MM.1S (cell line): ENCODE data around the gene CLCF1.

Experiments
- DNase-seq: peaks from one replicate; pipeline ENCODE4 v3.0.0-alpha.2; 2015
- H2AFZ ChIP-seq: fragments of 300-600 bp; sonication (generic); 2 replicates; pipeline ENCODE4 v1.6.0; 2016; ENCODE audit warnings: antibody characterized with exemption, low read length
- H3F3A ChIP-seq: fragments of 300-600 bp; sonication (generic); 2 replicates; pipeline ENCODE4 v1.6.1; 2016; ENCODE audit warnings: mild to moderate bottlenecking, antibody characterized with exemption, low read length, moderate library complexity, mixed read lengths; ENCODE audit not compliant: insufficient read depth
- H3K27ac ChIP-seq: fragments of 300-600 bp; sonication (generic); 2 replicates; pipeline ENCODE4 v1.5.1; 2016; ENCODE audit warnings: mild to moderate bottlenecking, low read length
- H3K27me3 ChIP-seq: fragments of 300-600 bp; sonication (generic); replicated peaks from 2 replicates; pipeline ENCODE4 v1.6.0; 2016; ENCODE audit warnings: low read length; ENCODE audit not compliant: insufficient read depth
- H3K36me3 ChIP-seq: fragments of 300-600 bp; sonication (generic); replicated peaks from 2 replicates; pipeline ENCODE4 v1.6.1; 2016; ENCODE audit warnings: mild to moderate bottlenecking, low read length, mixed read lengths; ENCODE audit not compliant: insufficient read depth
- H3K4me1 ChIP-seq: fragments of 300-600 bp; sonication (generic); 2 replicates; pipeline ENCODE4 v1.6.1; 2016; ENCODE audit warnings: low read length, mixed read lengths
- H3K4me2 ChIP-seq: fragments of 300-600 bp; sonication (generic); 2 replicates; pipeline ENCODE4 v1.6.0; 2016; ENCODE audit warnings: low read depth, low read length
- H3K4me3 ChIP-seq: fragments of 300-600 bp; sonication (generic); 2 replicates; pipeline ENCODE4 v1.5.1; 2016; ENCODE audit warnings: low read length, mixed read lengths
- H3K79me2 ChIP-seq: fragments of 300-600 bp; sonication (generic); 2 replicates; pipeline ENCODE4 v1.6.1; 2016; ENCODE audit warnings: mixed run types, low read length, mixed read lengths
- H3K9ac ChIP-seq: fragments of 300-600 bp; sonication (generic); 2 replicates; pipeline ENCODE4 v1.6.1; 2016; ENCODE audit warnings: low read length, mixed read lengths
- H3K9me2 ChIP-seq: fragments of 300-600 bp; sonication (generic); replicated peaks from 2 replicates; pipeline ENCODE4 v1.6.1; 2016; ENCODE audit warnings: mild to moderate bottlenecking, low read length, mixed read lengths; ENCODE audit not compliant: insufficient read depth
- H3K9me3 ChIP-seq: fragments of 300-600 bp; sonication (generic); replicated peaks from 2 replicates; pipeline ENCODE4 v1.6.1; 2016; ENCODE audit warnings: mild to moderate bottlenecking, low read length, mixed read lengths; ENCODE audit not compliant: insufficient read depth
- H4K20me1 ChIP-seq: fragments of 300-600 bp; sonication (generic); 2 replicates; pipeline ENCODE4 v1.6.1; 2016; ENCODE audit warnings: mild to moderate bottlenecking, low read length, moderate library complexity, mixed read lengths; ENCODE audit not compliant: insufficient read depth
- CTCF ChIP-seq: fragments of 300-600 bp; sonication (generic); IDR thresholded peaks from 2 replicates; pipeline ENCODE4 v1.5.1; 2016; ENCODE audit warnings: antibody characterized with exemption, low read length, mixed read lengths
- EZH2 ChIP-seq: fragments of 300-600 bp; sonication (generic); optimal IDR thresholded peaks from 2 replicates; pipeline ENCODE3; 2017; ENCODE audit warnings: low read depth, mild to moderate bottlenecking, antibody characterized with exemption, low read length, mixed read lengths
- EZH2phosphoT487 ChIP-seq: fragments of 300-600 bp; sonication (generic); IDR thresholded peaks from 2 replicates; pipeline ENCODE4 v1.6.1; 2018; ENCODE audit warnings: antibody characterized with exemption, low read length

CLCF1 gene

GRCh38 chr11:67398661-67399563 is 25.5 kb upstream of the CLCF1 start:
- no peak overlapping the region for H3K4me2 ChIP-seq
- H2AFZ ChIP-seq = no peak overlapping the region
- no peak for DNase-seq
- H3K79me2 ChIP-seq = peaks cover 65% of the 10 kb centered on the region
- H3K27me3 ChIP-seq = no peaks in the 10 kb centered on the region
- TF ChIP-seq EZH2phosphoT487 (no peak), CTCF (no peak), EZH2 (no peak)
- no peak overlapping the region for H3K4me3 ChIP-seq
- no peaks in the 10 kb centered on the region for H4K20me1 ChIP-seq
- H3K36me3 ChIP-seq = no peaks in the 10 kb centered on the region
- H3K9me2 ChIP-seq = no peaks in the 10 kb centered on the region
- H3K9ac ChIP-seq = no peak overlapping the region
- no peaks in the 10 kb centered on the region for H3K9me3 ChIP-seq
- H3K27ac ChIP-seq = no peak overlapping the region
- peaks cover 9% of the 10 kb centered on the region; the same call in 1 of the 2 replicates for H3F3A ChIP-seq
- peaks cover 13% of the 10 kb centered on the region; the same call in 1 of the 2 replicates for H3K4me1 ChIP-seq

- peaks cover 16% of the 10 kb centered on the region; the same call in 1 of the 2 replicates for H3K4me1 ChIP-seq
- TF ChIP-seq EZH2 (no peak), CTCF (no peak), EZH2phosphoT487 (no peak)
- H3K36me3 ChIP-seq = no peaks in the 10 kb centered on the region
- no peaks in the 10 kb centered on the region for H4K20me1 ChIP-seq
- peaks cover 73% of the 10 kb centered on the region for H3K79me2 ChIP-seq
- H3K9me3 ChIP-seq = no peaks in the 10 kb centered on the region
- no peak overlapping the region for H3K9ac ChIP-seq
- H3K4me3 ChIP-seq = no peak overlapping the region
- no peaks in the 10 kb centered on the region for H3K27me3 ChIP-seq
- no peak overlapping the region for H3K27ac ChIP-seq
- H3F3A ChIP-seq = peaks cover 9% of the 10 kb centered on the region; the same call in 1 of the 2 replicates
- no peak overlapping the region for H2AFZ ChIP-seq
- DNase-seq = no peak
- H3K9me2 ChIP-seq = no peaks in the 10 kb centered on the region
- no peak overlapping the region for H3K4me2 ChIP-seq
Measured at GRCh38 chr11:67397986-67398660, 24.7 kb upstream of the CLCF1 start.

GRCh38 chr11:67397536-67397935 is 24.1 kb upstream of the CLCF1 start:
- Histone ChIP-seq H3K27ac (no peak overlapping the region), H2AFZ (no peak overlapping the region), H3K36me3 (no peaks in the 10 kb centered on the region), H3K9me3 (no peaks in the 10 kb centered on the region), H3K79me2 (peaks cover 78% of the 10 kb centered on the region), H3K9ac (no peak overlapping the region), H3K4me1 (peaks cover 14% of the 10 kb centered on the region; the same call in 1 of the 2 replicates), H3K27me3 (no peaks in the 10 kb centered on the region), H3K9me2 (no peaks in the 10 kb centered on the region), H3K4me2 (no peak overlapping the region), H3K4me3 (no peak overlapping the region), H4K20me1 (no peaks in the 10 kb centered on the region), H3F3A (peaks cover 9% of the 10 kb centered on the region; the same call in 1 of the 2 replicates)
- TF ChIP-seq EZH2 (no peak), CTCF (no peak), EZH2phosphoT487 (no peak)
- no peak for DNase-seq
